Psoas muscle (tissue), 8 donors: ENCODE measurements around the gene HPCAL1. TPM values are rescaled to one million over a fixed set of nuclear protein-coding genes. Genes with fewer than 3 reads are reported as not detected.

ENCODE experiments used
- ATAC-seq, 4 donors: fragments of 200-7000 bp; cut with Tn5 transposase; one replicate each; pipeline ENCODE4 v1.9.1; 2020; ENCODE audit warnings: moderate library complexity in 3 of 4, mild to moderate bottlenecking in 2 of 4
- DNase-seq, 2 donors: peaks; one replicate each; pipeline ENCODE4 v3.0.0-alpha.2; 2020
- H3K27ac ChIP-seq: fragments of 200-600 bp; one replicate; pipeline ENCODE4 v1.8.0; 2022
- H3K27me3 ChIP-seq, 3 donors: fragments of 200-600 bp in 1 of 3; one replicate each; pipeline versions ENCODE4 v1.6.1 to v1.8.0; 2013 to 2022; ENCODE audit warnings: low read length in 2 of 3, mild to moderate bottlenecking in 2 of 3, moderate library complexity in 1 of 3; ENCODE audit not compliant: insufficient read depth in 3 of 3
- H3K36me3 ChIP-seq, 2 donors: fragments of 200-600 bp in 1 of 2; one replicate each; pipeline versions ENCODE4 v1.6.1 to v1.8.0; 2013 to 2022; ENCODE audit warnings: low read depth in 1 of 2, mild to moderate bottlenecking in 1 of 2, moderate library complexity in 1 of 2; ENCODE audit not compliant: insufficient read depth in 1 of 2
- H3K4me1 ChIP-seq: fragments of 200-600 bp; one replicate; pipeline ENCODE4 v1.8.0; 2022
- H3K4me3 ChIP-seq: fragments of 200-600 bp; one replicate; pipeline ENCODE4 v1.8.0; 2022; ENCODE audit warnings: mild to moderate bottlenecking
- H3K9me3 ChIP-seq: fragments of 200-600 bp; one replicate; pipeline ENCODE4 v1.8.0; 2022
- CTCF ChIP-seq: fragments of 200-600 bp; IDR thresholded peaks from one replicate; pipeline ENCODE4 v1.8.0; 2022; ENCODE audit warnings: antibody characterized with exemption
- WGBS, 3 donors: extraction: QIAGEN DNeasy Blood & Tissue Kit; methylation state at CpG; one replicate each; pipeline versions ENCODE4 v1.1.6 to v1.1.7; 2013; 5-methylcytosine and 5-hydroxymethylcytosine counted together
- intact Hi-C, 2 donors: fragments of 100-400 bp; cut with DNase I; formaldehyde crosslinking; loops; one replicate each; pipeline versions ENCODE4 v1.11.0 to v1.14.2; 2022
- polyA plus RNA-seq, 3 donors: library from polyadenylated mRNA; stranded (reverse); fragments of 200-250 nt; gene quantifications; one replicate each; pipeline ENCODE4 v1.2.3, GENCODE V29; 2013
- total RNA-seq, 4 donors: library from RNA; stranded (reverse); fragmentation: NEBNext Ultra II Directional in 2 of 4; extraction: Animal tissue kit (Norgen Biotek cat#: 25700) in 2 of 4; gene quantifications; one replicate each; pipeline versions ENCODE4 v1.2.1 to v1.2.4, GENCODE V29; 2021 to 2023
- donor health status: healthy with polysubstance abuse.
- donor health status: DM: no; HTN: no; CAD: no; lungs with moderate emphysema.
- donor health status: Bipolar disorder and iron deficiency.
- donor health status: healthy.
- donor health status: DM: yes; HTN: yes; CAD: no.
- donor health status: DM: no; HTN: no; CAD: no.
- donor health status: DM: no; HTN: no; CAD: no.
- donor health status: DM: yes; HTN: yes; CAD: no.

HPCAL1 gene
- total and polyA plus RNA-seq, 7 donors, result 16.1 to 182 (median 33.4) TPM

- Histone ChIP-seq H3K4me3 (no peak overlapping the region), H3K36me3 (peaks cover 0 to 8% of the 10 kb centered on the region in 2 donors), H3K27ac (no peak overlapping the region), H3K27me3 (peaks cover 0 to 2% (median 0%) of the 10 kb centered on the region in 3 donors), H3K4me1 (no peaks in the 10 kb centered on the region), H3K9me3 (no peaks in the 10 kb centered on the region)
- intact Hi-C loops, result no loop called here
- no peak for TF ChIP-seq CTCF
- 87 to 95% (median 94%) methylated on average over 6 of the region's 6 CpGs for WGBS, 3 donors
- DNase-seq (no peak), ATAC-seq (no peak)
Observed at GRCh38 chr2:10422251-10422650, 119.5 kb downstream of the HPCAL1 start.

- peaks cover 0 to 2% (median 0%) of the 10 kb centered on the region in 3 donors for H3K27me3 ChIP-seq
- intact Hi-C loops, result no loop called here
- H3K4me1 ChIP-seq, result no peaks in the 10 kb centered on the region
- H3K27ac ChIP-seq, result no peak overlapping the region
- H3K36me3 ChIP-seq, result peaks cover 0 to 8% of the 10 kb centered on the region in 2 donors
- WGBS, 3 donors, result 92 to 94% (median 93%) methylated on average over 24 of the region's 24 CpGs
- no peak overlapping the region for H3K4me3 ChIP-seq
- ATAC-seq, result no peak
- DNase-seq, result no peak
- no peaks in the 10 kb centered on the region for H3K9me3 ChIP-seq
- no peak for TF ChIP-seq CTCF
Observed at GRCh38 chr2:10422732-10423399, 120.2 kb downstream of the HPCAL1 start.

GRCh38 chr2:10423400-10423774, 120.7 kb downstream of the HPCAL1 start:
- no peaks in the 10 kb centered on the region for H3K9me3 ChIP-seq
- H3K27me3 ChIP-seq, result peaks cover 0 to 2% (median 0%) of the 10 kb centered on the region in 3 donors
- peaks cover 0 to 8% of the 10 kb centered on the region in 2 donors for H3K36me3 ChIP-seq
- DNase-seq (no peak), ATAC-seq (no peak)
- no peaks in the 10 kb centered on the region for H3K4me1 ChIP-seq
- intact Hi-C loops, result no loop called here
- no peak overlapping the region for H3K27ac ChIP-seq
- TF ChIP-seq CTCF, result no peak
- H3K4me3 ChIP-seq, result no peak overlapping the region
- WGBS, 3 donors, result 91 to 100% (median 92%) methylated on average over 5 to 6 of the region's 6 CpGs

- no peaks in the 10 kb centered on the region for H3K9me3 ChIP-seq
- no peak for DNase-seq
- no peak for ATAC-seq
- H3K27ac ChIP-seq, result no peak overlapping the region
- peaks cover 0 to 2% (median 0%) of the 10 kb centered on the region in 3 donors for H3K27me3 ChIP-seq
- 83 to 90% (median 86%) methylated on average over 11 of the region's 11 CpGs for WGBS, 3 donors
- H3K4me1 ChIP-seq, result no peaks in the 10 kb centered on the region
- intact Hi-C loops, result no loop called here
- H3K4me3 ChIP-seq, result no peak overlapping the region
- no peak for TF ChIP-seq CTCF
- H3K36me3 ChIP-seq, result peaks cover 0 to 8% of the 10 kb centered on the region in 2 donors
Observed at GRCh38 chr2:10424051-10424450, 121.3 kb downstream of the HPCAL1 start.
